Gastroesophageal sphincter (tissue), 4 donors: Measurements from ENCODE around the gene SGPP1. TPM values are rescaled to one million over a fixed set of nuclear protein-coding genes. Genes with fewer than 3 reads are reported as not detected.
"Not testable (repeated sequence)": the region's sequence is repeated elsewhere in the genome, so short reads cannot be mapped to it uniquely, and the experiment has no call there.

ENCODE experiments used
- ATAC-seq: fragments of 150-250 bp; one replicate; pipeline ENCODE4 v1.9.1; 2016; ENCODE audit warnings: mild to moderate bottlenecking, moderate library complexity
- H3K27ac ChIP-seq, 4 donors: fragments of 200-600 bp; sonication (generic) in 3 of 4; 1 replicate in 3 of 4; 2 replicates in 1 of 4; pipeline ENCODE4 v1.5.1; 2016 to 2019
- H3K27me3 ChIP-seq: fragments of 200-600 bp; sonication (generic); one replicate; pipeline ENCODE4 v1.5.1; 2019
- H3K36me3 ChIP-seq, 2 donors: fragments of 200-600 bp; sonication (generic); one replicate each; pipeline ENCODE4 v1.5.1; 2019; ENCODE audit warnings: control low read depth in 1 of 2
- H3K4me1 ChIP-seq, 3 donors: fragments of 200-600 bp; sonication (generic); 1 replicate in 2 of 3; 2 replicates in 1 of 3; pipeline ENCODE4 v1.5.1; 2016 to 2019; ENCODE audit warnings: control low read depth in 2 of 3
- H3K4me3 ChIP-seq, 2 donors: fragments of 200-600 bp; sonication (generic); one replicate each; pipeline ENCODE4 v1.5.1; 2019; ENCODE audit warnings: mild to moderate bottlenecking in 1 of 2, moderate library complexity in 1 of 2
- H3K9me3 ChIP-seq, 3 donors: fragments of 200-600 bp; sonication (generic); one replicate each; pipeline ENCODE4 v1.5.1; 2017 to 2019; ENCODE audit warnings: control low read depth in 2 of 3
- CTCF ChIP-seq, 4 experiments: fragments of 200-600 bp in 2 of 4; fragments of 450-650 bp in 2 of 4; sonication (generic) in 1 of 4; IDR thresholded peaks; one replicate each; pipeline ENCODE4 v1.5.1; 2017 to 2019; ENCODE audit warnings: antibody characterized with exemption in 4 of 4, mild to moderate bottlenecking in 2 of 4, moderate library complexity in 2 of 4
- EP300 ChIP-seq: sonication (generic); formaldehyde crosslinking; IDR thresholded peaks from one replicate; pipeline ENCODE4 v1.6.1; 2017; ENCODE audit warnings: antibody characterized with exemption, mild to moderate bottlenecking
- POLR2A ChIP-seq, 2 donors: fragments of 450-650 bp; IDR thresholded peaks; one replicate each; pipeline ENCODE4 v1.6.1; 2017; ENCODE audit warnings: antibody characterized with exemption in 2 of 2, mild to moderate bottlenecking in 2 of 2, moderate library complexity in 1 of 2
- POLR2AphosphoS5 ChIP-seq: sonication (generic); formaldehyde crosslinking; IDR thresholded peaks from one replicate; pipeline ENCODE4 v1.6.1; 2017; ENCODE audit warnings: antibody characterized with exemption
- WGBS, 2 donors: methylation state at CpG; one replicate each; pipeline ENCODE4 v1.1.5; 2018; ENCODE audit warnings: low coverage in 1 of 2; 5-methylcytosine and 5-hydroxymethylcytosine counted together
- total RNA-seq, 4 donors: library from RNA; depleted of rRNA; stranded (reverse); fragments of >200 nt; gene quantifications; one replicate each; pipeline ENCODE4 v1.1.0, GENCODE V29; 2016

SGPP1 gene
- total RNA-seq, 4 donors from 2014 or later: 14.9 to 28.9 (median 17.9) TPM

- no peak for TF ChIP-seq CTCF (IDR thresholded peaks at IDR 0.05)
- no peak for TF ChIP-seq POLR2AphosphoS5
- no peak for TF ChIP-seq EP300
- no peaks in the 10 kb centered on the region for H3K27me3 ChIP-seq
- no peaks in the 10 kb centered on the region for H3K36me3 ChIP-seq
- no peak overlapping the region for H3K27ac ChIP-seq
- H3K9me3 ChIP-seq: no peaks in the 10 kb centered on the region
- no peak overlapping the region for H3K4me3 ChIP-seq
- no peak for ATAC-seq
- H3K4me1 ChIP-seq: no peaks in the 10 kb centered on the region
Measured at GRCh38 chr14:63670692-63671091, 57.2 kb downstream of the SGPP1 start.

DNA sequence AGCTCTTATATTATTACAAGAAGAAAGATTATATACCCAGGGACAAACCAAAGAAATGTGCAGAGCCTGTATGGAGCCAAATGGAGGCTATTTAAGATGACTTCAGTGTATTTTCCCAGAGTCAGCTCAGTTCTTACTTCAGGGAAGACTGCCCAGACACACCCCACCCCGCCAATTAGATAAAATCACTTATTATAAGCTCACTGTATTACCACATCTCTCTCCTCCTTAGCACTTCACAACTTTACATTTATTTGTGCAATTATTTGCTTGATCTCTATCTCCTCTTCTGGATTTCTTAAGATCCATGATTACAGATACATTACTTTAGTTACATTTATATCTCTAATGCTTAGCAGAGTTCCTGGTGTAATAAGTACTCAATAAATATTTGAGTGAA is 61.5 kb downstream of the SGPP1 start:
- ATAC-seq: no peak
- TF ChIP-seq POLR2AphosphoS5 (no peak), EP300 (no peak), POLR2A (IDR thresholded peaks at IDR 0.05) (no peak), CTCF (IDR thresholded peaks at IDR 0.05) (no peak)
- Histone ChIP-seq H3K27me3 (no peaks in the 10 kb centered on the region), H3K4me1 (no peaks in the 10 kb centered on the region), H3K27ac (no peak overlapping the region), H3K9me3 (no peaks in the 10 kb centered on the region), H3K36me3 (no peaks in the 10 kb centered on the region), H3K4me3 (no peak overlapping the region)
- 86 to 87% methylated on average over 1 of the region's 1 CpG for WGBS, 2 donors

- ATAC-seq: no peak
- Histone ChIP-seq H3K9me3 (no peaks in the 10 kb centered on the region), H3K36me3 (no peaks in the 10 kb centered on the region), H3K4me1 (no peaks in the 10 kb centered on the region), H3K27me3 (no peaks in the 10 kb centered on the region), H3K4me3 (no peak overlapping the region), H3K27ac (no peak overlapping the region)
- 100% methylated on average over 1 of the region's 12 CpGs; no CpG with 5 or more reads in 1 of the 2 donors for WGBS, 2 donors
- no peak for TF ChIP-seq POLR2A (IDR thresholded peaks at IDR 0.05)
- no peak for TF ChIP-seq CTCF (IDR thresholded peaks at IDR 0.05)
- TF ChIP-seq POLR2AphosphoS5: no peak
- TF ChIP-seq EP300: no peak
Measured at GRCh38 chr14:63663428-63664341, 64.2 kb downstream of the SGPP1 start.

DNA sequence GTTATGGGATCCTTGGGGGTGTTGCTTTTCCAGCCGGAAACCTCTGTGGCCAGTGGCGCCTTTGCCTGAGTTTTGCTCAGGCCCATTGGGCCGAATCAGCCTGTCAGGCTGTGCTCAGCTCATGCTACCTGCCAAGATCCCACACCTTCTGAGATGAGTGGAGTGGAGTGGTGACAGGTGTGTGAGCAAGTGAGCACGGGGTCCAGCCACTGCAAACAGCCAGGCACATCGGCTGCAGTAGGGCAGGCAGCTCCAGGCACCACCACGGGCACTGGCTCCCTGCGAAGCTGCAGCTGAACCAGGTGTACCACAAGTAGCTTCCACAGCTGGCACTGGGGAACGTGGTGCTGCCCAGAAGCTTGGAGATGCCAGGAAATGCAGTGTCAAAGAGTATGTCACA is 65.1 kb downstream of the SGPP1 start:
- TF ChIP-seq CTCF (IDR thresholded peaks at IDR 0.05) (no peak), POLR2A (IDR thresholded peaks at IDR 0.05) (no peak), EP300 (no peak), POLR2AphosphoS5 (no peak)
- WGBS, 2 donors: 100% methylated on average over 3 of the region's 8 CpGs; no CpG with 5 or more reads in 1 of the 2 donors

DNA sequence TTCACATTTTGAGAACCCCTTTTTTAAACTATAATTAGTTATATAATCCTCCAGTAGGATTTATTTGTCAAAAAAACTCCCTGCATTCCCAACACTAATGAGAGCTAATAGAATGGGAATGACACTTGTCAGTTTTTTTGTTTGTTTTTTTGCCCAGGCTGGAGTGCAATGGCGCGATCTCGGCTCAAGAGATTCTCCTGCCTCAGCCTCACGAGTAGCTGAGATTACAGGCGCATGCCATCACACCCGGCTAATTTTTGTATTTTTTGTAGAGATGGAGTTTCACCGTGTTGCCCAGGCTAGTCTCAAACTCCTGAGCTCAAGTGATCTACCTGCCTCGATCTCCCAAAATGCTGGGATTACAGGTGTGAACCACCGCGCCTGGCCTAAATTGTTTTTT is 66.0 kb downstream of the SGPP1 start:
- H3K36me3 ChIP-seq, H3K9me3 ChIP-seq, H3K27ac ChIP-seq, H3K4me1 ChIP-seq, H3K4me3 ChIP-seq, ATAC-seq, H3K27me3 ChIP-seq: not testable (repeated sequence)
- WGBS, 2 donors: 92 to 94% methylated on average over 8 to 9 of the region's 10 CpGs

More for the DNA sequence above, 65.1 kb downstream of the SGPP1 start:
- H3K9me3 ChIP-seq: no peaks in the 10 kb centered on the region
- H3K27me3 ChIP-seq: no peaks in the 10 kb centered on the region
- H3K36me3 ChIP-seq: peaks cover 0 to 3% of the 10 kb centered on the region in 2 donors
- no peak overlapping the region for H3K27ac ChIP-seq
- H3K4me3 ChIP-seq: no peak overlapping the region
- ATAC-seq: no peak
- no peaks in the 10 kb centered on the region for H3K4me1 ChIP-seq
